WERI-Rb-1 (cell line): ENCODE data around the gene FBXO17.
"Not testable (repeated sequence)": the region's sequence is repeated elsewhere in the genome, so short reads cannot be mapped to it uniquely, and the experiment has no call there.

Experiments
- DNase-seq: peaks from one replicate; pipeline ENCODE4 v3.0.0-alpha.2; 2020
- H3K27ac ChIP-seq: fragments of 250-450 bp; sonication (Bioruptor Pico); 2 replicates; pipeline ENCODE4 v1.5.1; 2020; ENCODE audit warnings: mild to moderate bottlenecking, moderate library complexity
- H3K27me3 ChIP-seq: fragments of 250-450 bp; sonication (Bioruptor Pico); 2 replicates; pipeline ENCODE4 v1.5.1; 2021; ENCODE audit warnings: mild to moderate bottlenecking, low read depth, moderate library complexity; ENCODE audit not compliant: insufficient read depth, severe bottlenecking
- H3K36me3 ChIP-seq: fragments of 250-450 bp; sonication (Bioruptor Pico); 2 replicates; pipeline ENCODE4 v1.5.1; 2020; ENCODE audit warnings: mild to moderate bottlenecking, moderate library complexity
- H3K4me3 ChIP-seq: 2 replicates; pipeline ENCODE4 v1.5.1; 2011; ENCODE audit warnings: low read depth, mild to moderate bottlenecking, control low read depth, low read length
- H3K9me3 ChIP-seq: fragments of 250-450 bp; sonication (Bioruptor Pico); 2 replicates; pipeline ENCODE4 v1.5.1; 2021; ENCODE audit warnings: mild to moderate bottlenecking, moderate library complexity; ENCODE audit not compliant: severe bottlenecking
- CTCF ChIP-seq: IDR thresholded peaks from 2 replicates; pipeline ENCODE4 v1.5.1; 2011; ENCODE audit warnings: low read depth, mild to moderate bottlenecking, control low read depth, inconsistent platforms, low read length

Gene FBXO17

GRCh38 chr19:39003188-39003587, 27.6 kb upstream of the FBXO17 start:
- Histone ChIP-seq H3K27ac (no peak overlapping the region), H3K4me3 (no peak overlapping the region), H3K36me3 (no peaks in the 10 kb centered on the region), H3K9me3 (no peaks in the 10 kb centered on the region), H3K27me3 (no peaks in the 10 kb centered on the region)
- TF ChIP-seq CTCF, result no peak
- no peak for DNase-seq

GRCh38 chr19:39001041-39001440, 25.5 kb upstream of the FBXO17 start:
- peak; percentile 52 for DNase-seq
- no peaks in the 10 kb centered on the region for H3K27me3 ChIP-seq
- H3K36me3 ChIP-seq, result no peaks in the 10 kb centered on the region
- no peak for TF ChIP-seq CTCF
- H3K9me3 ChIP-seq, result no peaks in the 10 kb centered on the region
- no peak overlapping the region for H3K4me3 ChIP-seq
- peak overlapping the region; percentile 80 for H3K27ac ChIP-seq

- not testable (repeated sequence) for DNase-seq, H3K27ac ChIP-seq, H3K27me3 ChIP-seq, H3K9me3 ChIP-seq, H3K36me3 ChIP-seq, H3K4me3 ChIP-seq
Observed at GRCh38 chr19:38997576-38997975, 22.0 kb upstream of the FBXO17 start.

- Histone ChIP-seq H3K4me3 (no peak overlapping the region), H3K9me3 (no peaks in the 10 kb centered on the region), H3K36me3 (no peaks in the 10 kb centered on the region), H3K27me3 (no peaks in the 10 kb centered on the region), H3K27ac (no peak overlapping the region)
- no peak for DNase-seq
- TF ChIP-seq CTCF, result no peak
Observed at GRCh38 chr19:38993271-38993670, 17.7 kb upstream of the FBXO17 start.

- no peak for DNase-seq
- no peaks in the 10 kb centered on the region for H3K9me3 ChIP-seq
- H3K4me3 ChIP-seq, result no peak overlapping the region
- no peak for TF ChIP-seq CTCF
- H3K36me3 ChIP-seq, result no peaks in the 10 kb centered on the region
- H3K27ac ChIP-seq, result no peak overlapping the region
- H3K27me3 ChIP-seq, result no peaks in the 10 kb centered on the region
Observed at GRCh38 chr19:38990949-38991697, 15.6 kb upstream of the FBXO17 start.

- H3K4me3 ChIP-seq, H3K27ac ChIP-seq, H3K27me3 ChIP-seq, DNase-seq, H3K36me3 ChIP-seq, H3K9me3 ChIP-seq: not testable (repeated sequence)
Observed at GRCh38 chr19:38989614-38990013, 14.1 kb upstream of the FBXO17 start.

- Histone ChIP-seq H3K27me3 (no peaks in the 10 kb centered on the region), H3K36me3 (no peaks in the 10 kb centered on the region), H3K4me3 (no peak overlapping the region), H3K27ac (no peak overlapping the region), H3K9me3 (peaks cover 2% of the 10 kb centered on the region)
- peak; percentile 42 for DNase-seq
- no peak for TF ChIP-seq CTCF
Observed at GRCh38 chr19:38989066-38989605, 13.6 kb upstream of the FBXO17 start.

GRCh38 chr19:38988627-38989026, 13.1 kb upstream of the FBXO17 start:
- DNase-seq, H3K4me3 ChIP-seq, H3K9me3 ChIP-seq, H3K27me3 ChIP-seq, H3K27ac ChIP-seq, H3K36me3 ChIP-seq: not testable (repeated sequence)

- DNase-seq, H3K9me3 ChIP-seq, H3K27ac ChIP-seq, H3K27me3 ChIP-seq, H3K4me3 ChIP-seq, H3K36me3 ChIP-seq: not testable (repeated sequence)
Observed at GRCh38 chr19:38987745-38988144, 12.2 kb upstream of the FBXO17 start.
